Mammary epithelial cell (primary cell): Measurements from ENCODE around the gene MAP7.

ENCODE experiments used
- CTCF ChIP-seq, 2 donors: IDR thresholded peaks in 1 of 2; conservative IDR thresholded peaks in 1 of 2; 2 replicates each; pipeline ENCODE4 v1.5.1; 2011 to 2012; ENCODE audit warnings: inconsistent platforms in 2 of 2, low read length in 2 of 2, mild to moderate bottlenecking in 2 of 2, control low read depth in 1 of 2, low read depth in 1 of 2; ENCODE audit not compliant: insufficient read depth in 1 of 2; ENCODE audit errors: extremely low read depth in 1 of 2
- EZH2 ChIP-seq: IDR thresholded peaks from 2 replicates; pipeline ENCODE4 v1.6.1; 2012; ENCODE audit warnings: low read length, inconsistent platforms, borderline replicate concordance

- TF ChIP-seq EZH2 (no peak), CTCF (conservative IDR thresholded peaks at IDR 0.05 in 1 of 2, IDR thresholded peaks at IDR 0.05 in 1 of 2; ENCODE audit: extremely low read depth in 1 of 2, insufficient read depth in 1 of 2, low read depth in 1 of 2, low read length in 2 of 2) (no peak)
Observed at GRCh38 chr6:136347847-136348246, 202.4 kb downstream of the MAP7 start.
